Liver (tissue), 3 donors: ENCODE data around the gene SIM2.

Source experiments
- ATF3 ChIP-seq: IDR thresholded peaks from 2 replicates; pipeline ENCODE4 v1.6.1; 2016; ENCODE audit warnings: antibody characterized with exemption
- CTCF ChIP-seq: fragments of 150-350 bp; IDR thresholded peaks from 2 replicates; pipeline ENCODE4 v1.5.1; 2017; ENCODE audit warnings: improper control_type of control experiment, low read depth, low read length; ENCODE audit not compliant: missing input control
- GABPA ChIP-seq, 2 donors: IDR thresholded peaks in 1 of 2; conservative IDR thresholded peaks in 1 of 2; 2 replicates each; pipeline ENCODE4 v1.6.1; 2016; ENCODE audit warnings: antibody characterized with exemption in 2 of 2, mild to moderate bottlenecking in 1 of 2, moderate library complexity in 1 of 2
- MAX ChIP-seq: IDR thresholded peaks from 2 replicates; pipeline ENCODE4 v1.6.1; 2016; ENCODE audit warnings: antibody characterized with exemption
- RXRA ChIP-seq, 2 donors: IDR thresholded peaks; 2 replicates each; pipeline ENCODE4 v1.6.1; 2017 to 2018; ENCODE audit warnings: antibody characterized with exemption in 2 of 2, mild to moderate bottlenecking in 1 of 2
- SP1 ChIP-seq: IDR thresholded peaks from 2 replicates; pipeline ENCODE4 v1.6.1; 2018; ENCODE audit warnings: antibody characterized with exemption, mild to moderate bottlenecking
- donor health status: healthy.
- donor health status: healthy.

DNA sequence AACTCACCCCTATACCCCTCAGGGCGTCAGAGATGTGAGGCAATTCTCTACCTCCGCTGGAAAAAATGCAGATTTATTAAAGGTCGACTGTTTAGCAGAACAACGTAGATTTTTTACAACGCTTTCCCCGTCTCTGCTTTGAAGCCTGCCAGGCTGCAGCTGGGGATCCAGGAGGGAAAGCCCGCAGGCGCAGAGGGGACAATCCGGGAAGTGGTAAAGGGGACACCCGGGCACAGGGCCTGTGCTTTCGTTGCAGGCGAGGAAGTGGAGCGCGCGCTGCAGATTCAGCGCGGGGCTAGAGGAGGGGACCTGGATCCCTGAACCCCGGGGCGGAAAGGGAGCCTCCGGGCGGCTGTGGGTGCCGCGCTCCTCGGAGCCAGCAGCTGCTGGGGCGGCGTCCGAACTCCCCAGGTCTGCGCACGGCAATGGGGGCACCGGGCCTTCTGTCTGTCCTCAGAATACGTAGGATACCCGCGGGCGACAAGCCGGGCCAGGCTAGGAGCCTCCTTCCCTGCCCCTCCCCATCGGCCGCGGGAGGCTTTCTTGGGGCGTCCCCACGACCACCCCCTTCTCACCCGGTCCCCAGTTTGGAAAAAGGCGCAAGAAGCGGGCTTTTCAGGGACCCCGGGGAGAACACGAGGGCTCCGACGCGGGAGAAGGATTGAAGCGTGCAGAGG is 5.5 kb downstream of the SIM2 start:
- TF ChIP-seq CTCF = no peak
- no peak for TF ChIP-seq GABPA (IDR thresholded peaks at IDR 0.05 in 1 of 2, conservative IDR thresholded peaks at IDR 0.05 in 1 of 2)
- no peak for TF ChIP-seq RXRA (IDR thresholded peaks at IDR 0.05)
- no peak for TF ChIP-seq ATF3
- no peak for TF ChIP-seq SP1
- no peak for TF ChIP-seq MAX
